GM21825 (cell line): Measurements from ENCODE around the gene MARVELD3.

Experiments
- ATAC-seq: cut with Tn5 transposase; IDR thresholded peaks from one replicate; pipeline ENCODE4 v1.9.1; 2021; ENCODE audit warnings: mild to moderate bottlenecking, moderate library complexity; ENCODE audit not compliant: unreplicated experiment

Gene MARVELD3

GRCh38 chr16:71622088-71622487, 3.9 kb upstream of the MARVELD3 start:
- ATAC-seq: no peak

- no peak for ATAC-seq
Measured at GRCh38 chr16:71623597-71623996, 2.4 kb upstream of the MARVELD3 start.

GRCh38 chr16:71625113-71625850, 702 bp upstream of the MARVELD3 start:
- ATAC-seq: no peak

GRCh38 chr16:71626858-71627213, 852 bp downstream of the MARVELD3 start:
- no peak for ATAC-seq

GRCh38 chr16:71627731-71628181, 1.8 kb downstream of the MARVELD3 start:
- no peak for ATAC-seq

GRCh38 chr16:71628810-71629209, 2.8 kb downstream of the MARVELD3 start:
- ATAC-seq: no peak

GRCh38 chr16:71629278-71630016, 3.5 kb downstream of the MARVELD3 start:
- no peak for ATAC-seq

GRCh38 chr16:71630808-71631207, 4.8 kb downstream of the MARVELD3 start:
- no peak for ATAC-seq

GRCh38 chr16:71631776-71632175, 5.8 kb downstream of the MARVELD3 start:
- no peak for ATAC-seq

- ATAC-seq: no peak
Measured at GRCh38 chr16:71635632-71636031, 9.6 kb downstream of the MARVELD3 start.

GRCh38 chr16:71637398-71637797, 11.4 kb downstream of the MARVELD3 start:
- no peak for ATAC-seq

- ATAC-seq: no peak
Measured at GRCh38 chr16:71645450-71645849, 19.5 kb downstream of the MARVELD3 start.

GRCh38 chr16:71647391-71647790, 21.4 kb downstream of the MARVELD3 start:
- ATAC-seq: no peak

- no peak for ATAC-seq
Measured at GRCh38 chr16:71648162-71648561, 22.2 kb downstream of the MARVELD3 start.

GRCh38 chr16:71648921-71649320, 22.9 kb downstream of the MARVELD3 start:
- ATAC-seq: no peak

- ATAC-seq: no peak
Measured at GRCh38 chr16:71649704-71650103, 23.7 kb downstream of the MARVELD3 start.

GRCh38 chr16:71658771-71659170, 32.8 kb downstream of the MARVELD3 start:
- no peak for ATAC-seq

GRCh38 chr16:71659471-71659870, 33.5 kb downstream of the MARVELD3 start:
- ATAC-seq: no peak

- no peak for ATAC-seq
Measured at GRCh38 chr16:71666264-71666663, 40.3 kb downstream of the MARVELD3 start.

- no peak for ATAC-seq
Measured at GRCh38 chr16:71666928-71667707, 41.1 kb downstream of the MARVELD3 start.

GRCh38 chr16:71669926-71670536, 44.0 kb downstream of the MARVELD3 start:
- no peak for ATAC-seq
